GM18868 (cell line): ENCODE measurements around the gene C22orf39.

Experiments
- ATAC-seq: cut with Tn5 transposase; IDR thresholded peaks from one replicate; pipeline ENCODE4 v1.9.1; 2021; ENCODE audit warnings: mild to moderate bottlenecking, moderate library complexity; ENCODE audit not compliant: unreplicated experiment

Gene C22orf39

GRCh38 chr22:19477321-19478044 lies 30.0 kb upstream of the C22orf39 start:
- no peak for ATAC-seq

- ATAC-seq, result no peak
Measured at GRCh38 chr22:19476023-19476422, 28.5 kb upstream of the C22orf39 start.

- ATAC-seq, result no peak
Measured at GRCh38 chr22:19473578-19473977, 26.1 kb upstream of the C22orf39 start.

GRCh38 chr22:19472233-19472632 lies 24.7 kb upstream of the C22orf39 start:
- no peak for ATAC-seq

GRCh38 chr22:19471572-19471971 lies 24.1 kb upstream of the C22orf39 start:
- no peak for ATAC-seq

GRCh38 chr22:19470010-19470409 lies 22.5 kb upstream of the C22orf39 start:
- no peak for ATAC-seq

- ATAC-seq, result no peak
Measured at GRCh38 chr22:19469421-19469820, 21.9 kb upstream of the C22orf39 start.

- no peak for ATAC-seq
Measured at GRCh38 chr22:19467912-19468311, 20.4 kb upstream of the C22orf39 start.

- no peak for ATAC-seq
Measured at GRCh38 chr22:19466848-19467752, 19.6 kb upstream of the C22orf39 start.

GRCh38 chr22:19466126-19466716 lies 18.7 kb upstream of the C22orf39 start:
- ATAC-seq, result no peak

- ATAC-seq, result no peak
Measured at GRCh38 chr22:19464975-19465374, 17.5 kb upstream of the C22orf39 start.

GRCh38 chr22:19464546-19464945 lies 17.0 kb upstream of the C22orf39 start:
- no peak for ATAC-seq

GRCh38 chr22:19463491-19464469 lies 16.3 kb upstream of the C22orf39 start:
- no peak for ATAC-seq

GRCh38 chr22:19463008-19463407 lies 15.5 kb upstream of the C22orf39 start:
- ATAC-seq, result no peak

- no peak for ATAC-seq
Measured at GRCh38 chr22:19461506-19461905, 14.0 kb upstream of the C22orf39 start.

- ATAC-seq, result no peak
Measured at GRCh38 chr22:19460036-19460435, 12.5 kb upstream of the C22orf39 start.

- ATAC-seq, result no peak
Measured at GRCh38 chr22:19457828-19458428, 10.4 kb upstream of the C22orf39 start.

GRCh38 chr22:19456541-19456940 lies 9.0 kb upstream of the C22orf39 start:
- no peak for ATAC-seq

- no peak for ATAC-seq
Measured at GRCh38 chr22:19455585-19456370, 8.3 kb upstream of the C22orf39 start.
